Hepatocyte (in vitro differentiated cells): ENCODE data around the gene TRRAP. TPM values are rescaled to one million over a fixed set of nuclear protein-coding genes. Genes with fewer than 3 reads are reported as not detected.

Source experiments
- DNase-seq: peaks from one replicate; pipeline ENCODE4 v3.0.0-alpha.2; 2016; ENCODE audit warnings: low spot score
- H2AFZ ChIP-seq: fragments of 200-600 bp; sonication (generic); 2 replicates; pipeline ENCODE4 v1.6.0; 2016; ENCODE audit warnings: antibody characterized with exemption, mild to moderate bottlenecking
- H3K27ac ChIP-seq: fragments of 200-600 bp; sonication (generic); 2 replicates; pipeline ENCODE4 v1.5.1; 2016; ENCODE audit warnings: mild to moderate bottlenecking
- H3K27me3 ChIP-seq: fragments of 200-600 bp; sonication (generic); 2 replicates; pipeline ENCODE4 v1.6.1; 2016
- H3K36me3 ChIP-seq: fragments of 200-600 bp; sonication (generic); replicated peaks from 2 replicates; pipeline ENCODE4 v1.5.1; 2016; ENCODE audit warnings: low read depth; ENCODE audit not compliant: insufficient read depth
- H3K4me1 ChIP-seq: fragments of 200-600 bp; sonication (generic); 2 replicates; pipeline ENCODE4 v1.5.1; 2016; ENCODE audit warnings: mild to moderate bottlenecking, moderate library complexity; ENCODE audit not compliant: insufficient read depth
- H3K4me2 ChIP-seq: fragments of 200-600 bp; sonication (generic); 2 replicates; pipeline ENCODE4 v1.6.0; 2016
- H3K4me3 ChIP-seq: fragments of 200-600 bp; sonication (generic); 2 replicates; pipeline ENCODE4 v1.5.1; 2016; ENCODE audit warnings: mild to moderate bottlenecking
- H3K79me2 ChIP-seq: fragments of 200-600 bp; sonication (generic); 2 replicates; pipeline ENCODE4 v1.6.0; 2017; ENCODE audit warnings: mild to moderate bottlenecking
- H3K9me2 ChIP-seq: fragments of 200-600 bp; sonication (generic); replicated peaks from 2 replicates; pipeline ENCODE4 v1.6.0; 2017; ENCODE audit warnings: mild to moderate bottlenecking; ENCODE audit not compliant: insufficient read depth
- H3K9me3 ChIP-seq: fragments of 200-600 bp; sonication (generic); 2 replicates; pipeline ENCODE4 v1.5.1; 2016; ENCODE audit warnings: low read depth, mild to moderate bottlenecking
- H4K20me1 ChIP-seq: fragments of 200-600 bp; sonication (generic); 2 replicates; pipeline ENCODE4 v1.6.0; 2016; ENCODE audit warnings: mild to moderate bottlenecking; ENCODE audit not compliant: insufficient read depth, poor library complexity, severe bottlenecking
- EZH2 ChIP-seq: fragments of 200-600 bp; sonication (generic); IDR thresholded peaks from 2 replicates; pipeline ENCODE4 v1.6.1; 2016; ENCODE audit warnings: antibody characterized with exemption, mild to moderate bottlenecking, borderline replicate concordance
- EZH2phosphoT487 ChIP-seq: fragments of 200-600 bp; sonication (generic); IDR thresholded peaks from one replicate; pipeline ENCODE4 v1.6.1; 2018; ENCODE audit warnings: antibody characterized with exemption, mild to moderate bottlenecking, low read depth, moderate library complexity; ENCODE audit not compliant: unreplicated experiment, severe bottlenecking
- WGBS: methylation state at CpG from one replicate; pipeline ENCODE4 v1.1.6; 2016; ENCODE audit warnings: low lambda C conversion rate; ENCODE audit errors: missing lambda C conversion rate; 5-methylcytosine and 5-hydroxymethylcytosine counted together
- polyA plus RNA-seq: library from polyadenylated mRNA; unstranded; fragments of >200 nt; fragmentation: Nextera tagmentation; extraction: Ambion mirVana; gene quantifications from 2 replicates; pipeline ENCODE4 v1.2.1, GENCODE V29; 2016
- total RNA-seq: library from RNA; depleted of rRNA; stranded (reverse); fragments of >200 nt; gene quantifications from 2 replicates; pipeline ENCODE4 v1.2.3, GENCODE V29; 2014
- TF ChIP-seq, protein P1 (sequence below): fragments of 200-600 bp; sonication (generic); IDR thresholded peaks from 2 replicates; pipeline ENCODE4 v1.5.1; 2016; ENCODE audit warnings: antibody characterized with exemption, mild to moderate bottlenecking; ENCODE audit not compliant: poor library complexity

Gene TRRAP
- total and polyA plus RNA-seq, 2 experiments from 2014 or later, result 6.1 to 25.1 TPM

DNA sequence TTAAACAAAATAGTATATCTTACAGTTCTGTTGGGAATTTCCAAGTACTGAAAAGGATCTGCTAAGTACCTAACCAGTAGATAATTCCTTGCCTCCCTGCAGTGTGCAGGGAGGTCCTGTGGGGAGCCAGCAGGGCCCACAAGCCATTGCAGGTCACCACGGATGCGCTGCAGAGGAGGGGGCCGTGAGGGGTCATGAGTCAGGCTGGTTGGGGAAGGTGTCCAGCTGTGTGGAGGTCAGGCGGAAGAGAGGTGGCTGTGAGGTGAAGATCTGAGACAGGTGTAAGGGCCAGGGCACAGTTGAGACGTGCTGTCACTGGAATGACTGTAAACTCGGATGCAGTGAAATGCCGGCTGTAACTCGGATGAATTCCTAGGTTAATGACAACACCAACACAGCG lies 80.6 kb downstream of the TRRAP start:
- Histone ChIP-seq H3K9me3 (no peaks in the 10 kb centered on the region), H3K27me3 (no peaks in the 10 kb centered on the region), H3K27ac (no peak overlapping the region), H3K36me3 (no peaks in the 10 kb centered on the region), H3K4me2 (no peak overlapping the region), H3K4me3 (no peak overlapping the region), H3K4me1 (no peaks in the 10 kb centered on the region), H4K20me1 (no peaks in the 10 kb centered on the region), H3K79me2 (no peaks in the 10 kb centered on the region), H2AFZ (no peak overlapping the region), H3K9me2 (no peaks in the 10 kb centered on the region)
- TF ChIP-seq EZH2 (no peak), EZH2phosphoT487 (no peak)
- TF ChIP-seq, protein P1, sequence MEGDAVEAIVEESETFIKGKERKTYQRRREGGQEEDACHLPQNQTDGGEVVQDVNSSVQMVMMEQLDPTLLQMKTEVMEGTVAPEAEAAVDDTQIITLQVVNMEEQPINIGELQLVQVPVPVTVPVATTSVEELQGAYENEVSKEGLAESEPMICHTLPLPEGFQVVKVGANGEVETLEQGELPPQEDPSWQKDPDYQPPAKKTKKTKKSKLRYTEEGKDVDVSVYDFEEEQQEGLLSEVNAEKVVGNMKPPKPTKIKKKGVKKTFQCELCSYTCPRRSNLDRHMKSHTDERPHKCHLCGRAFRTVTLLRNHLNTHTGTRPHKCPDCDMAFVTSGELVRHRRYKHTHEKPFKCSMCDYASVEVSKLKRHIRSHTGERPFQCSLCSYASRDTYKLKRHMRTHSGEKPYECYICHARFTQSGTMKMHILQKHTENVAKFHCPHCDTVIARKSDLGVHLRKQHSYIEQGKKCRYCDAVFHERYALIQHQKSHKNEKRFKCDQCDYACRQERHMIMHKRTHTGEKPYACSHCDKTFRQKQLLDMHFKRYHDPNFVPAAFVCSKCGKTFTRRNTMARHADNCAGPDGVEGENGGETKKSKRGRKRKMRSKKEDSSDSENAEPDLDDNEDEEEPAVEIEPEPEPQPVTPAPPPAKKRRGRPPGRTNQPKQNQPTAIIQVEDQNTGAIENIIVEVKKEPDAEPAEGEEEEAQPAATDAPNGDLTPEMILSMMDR, result no peak
- DNase-seq, result no peak
- WGBS, result 96% methylated on average over 9 of the region's 9 CpGs

DNA sequence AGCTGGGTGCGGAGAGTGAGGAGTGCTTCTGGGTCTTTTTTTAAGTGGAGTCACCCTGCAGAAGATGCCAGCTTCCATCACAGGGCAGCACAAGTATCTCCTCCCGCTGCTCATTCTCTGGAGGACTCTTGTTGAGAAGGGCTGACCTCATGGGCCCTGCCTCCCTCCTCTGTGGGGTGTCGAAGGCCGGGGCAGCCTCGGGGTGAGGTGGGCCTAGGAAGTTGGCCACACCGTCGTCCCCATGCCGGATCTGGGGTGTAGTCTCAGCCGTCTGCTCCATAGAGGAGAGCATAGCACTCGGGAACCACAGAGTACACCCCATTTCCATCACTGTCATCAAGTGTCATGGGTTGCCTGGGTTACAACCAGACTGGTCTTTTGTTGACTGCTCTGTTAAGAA lies 85.0 kb downstream of the TRRAP start:
- WGBS, result 97% methylated on average over 10 of the region's 10 CpGs
- no peak for DNase-seq
- TF ChIP-seq EZH2phosphoT487, result no peak
- TF ChIP-seq EZH2, result no peak
- TF ChIP-seq, protein P1, result no peak
- no peaks in the 10 kb centered on the region for H3K9me2 ChIP-seq
- H3K36me3 ChIP-seq, result no peaks in the 10 kb centered on the region
- no peaks in the 10 kb centered on the region for H3K27me3 ChIP-seq
- no peaks in the 10 kb centered on the region for H3K9me3 ChIP-seq
- H4K20me1 ChIP-seq, result no peaks in the 10 kb centered on the region
- H3K4me2 ChIP-seq, result no peak overlapping the region
- no peak overlapping the region for H3K27ac ChIP-seq
- no peak overlapping the region for H2AFZ ChIP-seq
- no peak overlapping the region for H3K4me3 ChIP-seq
- H3K79me2 ChIP-seq, result no peaks in the 10 kb centered on the region
- no peaks in the 10 kb centered on the region for H3K4me1 ChIP-seq

- Histone ChIP-seq H3K9me2 (no peaks in the 10 kb centered on the region), H3K4me1 (no peaks in the 10 kb centered on the region), H3K4me2 (no peak overlapping the region), H3K27ac (no peak overlapping the region), H3K27me3 (no peaks in the 10 kb centered on the region), H3K79me2 (no peaks in the 10 kb centered on the region), H3K9me3 (no peaks in the 10 kb centered on the region), H3K4me3 (no peak overlapping the region), H3K36me3 (no peaks in the 10 kb centered on the region), H2AFZ (no peak overlapping the region), H4K20me1 (no peaks in the 10 kb centered on the region)
- WGBS, result 92% methylated on average over 10 of the region's 10 CpGs
- DNase-seq, result no peak
- TF ChIP-seq, protein P1, result no peak
- TF ChIP-seq EZH2phosphoT487, result no peak
- no peak for TF ChIP-seq EZH2
Observed at GRCh38 chr7:98964596-98964995, 86.3 kb downstream of the TRRAP start.

DNA sequence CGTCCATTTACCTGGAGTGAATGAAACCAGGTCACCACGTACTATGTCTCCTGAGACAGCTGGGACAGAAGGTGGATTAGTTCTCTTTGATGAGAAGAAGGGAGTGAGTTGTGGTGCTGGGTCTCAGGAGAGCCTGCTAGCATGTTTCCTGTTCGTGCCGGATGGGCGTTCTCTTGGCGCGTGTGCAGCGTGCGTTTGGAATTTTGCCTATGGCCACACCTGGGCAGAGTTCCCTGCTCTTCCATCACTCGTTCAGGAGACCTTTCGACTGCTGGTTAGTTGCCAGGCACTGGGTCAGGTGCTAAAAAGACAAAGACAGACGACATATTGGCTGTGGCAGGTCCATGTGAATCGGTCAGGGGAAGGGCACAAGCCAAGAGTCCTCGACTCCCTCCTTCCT lies 90.3 kb downstream of the TRRAP start:
- no peak overlapping the region for H3K4me3 ChIP-seq
- no peaks in the 10 kb centered on the region for H4K20me1 ChIP-seq
- TF ChIP-seq, protein P1, result no peak
- no peak for TF ChIP-seq EZH2
- TF ChIP-seq EZH2phosphoT487, result no peak
- H3K4me2 ChIP-seq, result no peak overlapping the region
- no peaks in the 10 kb centered on the region for H3K9me2 ChIP-seq
- no peaks in the 10 kb centered on the region for H3K4me1 ChIP-seq
- H3K36me3 ChIP-seq, result peaks cover 7% of the 10 kb centered on the region
- H2AFZ ChIP-seq, result no peak overlapping the region
- DNase-seq, result no peak
- no peaks in the 10 kb centered on the region for H3K9me3 ChIP-seq
- H3K27ac ChIP-seq, result no peak overlapping the region
- no peaks in the 10 kb centered on the region for H3K79me2 ChIP-seq
- H3K27me3 ChIP-seq, result no peaks in the 10 kb centered on the region
- 94% methylated on average over 14 of the region's 14 CpGs for WGBS
